HepG2 (cell line): ENCODE data around the gene RLN3. TPM values are rescaled to one million over a fixed set of nuclear protein-coding genes. Genes with fewer than 3 reads are reported as not detected.

Experiments used
- AGO2 ChIP-seq: fragments of 200-400 bp; formaldehyde crosslinking; optimal IDR thresholded peaks from 2 replicates; pipeline ENCODE3; 2017; ENCODE audit warnings: mild to moderate bottlenecking, low read depth, low read length, moderate library complexity
- AHR ChIP-seq: IDR thresholded peaks from 2 replicates; pipeline ENCODE4 v1.6.1; 2018; ENCODE audit warnings: missing genetic modification reagents, missing compliant biosample characterization
- ELK4 ChIP-seq: sonication (generic); formaldehyde crosslinking; IDR thresholded peaks from 2 replicates; pipeline ENCODE4 v1.9.0; 2021; ENCODE audit warnings: missing genetic modification reagents, borderline replicate concordance
- ETV5 ChIP-seq: IDR thresholded peaks from 2 replicates; pipeline ENCODE4 v1.6.1; 2018; ENCODE audit warnings: missing biosample characterization, missing genetic modification reagents, inconsistent platforms, borderline replicate concordance
- KIAA2018 ChIP-seq: sonication (generic); formaldehyde crosslinking; IDR thresholded peaks from 2 replicates; pipeline ENCODE4 v1.5.0; 2020; ENCODE audit warnings: mild to moderate bottlenecking, missing genetic modification reagents, borderline replicate concordance
- MED1 ChIP-seq: sonication (generic); formaldehyde crosslinking; IDR thresholded peaks from 2 replicates; pipeline ENCODE4 v1.4.0; 2020; ENCODE audit warnings: missing genetic modification reagents
- MIXL1 ChIP-seq: IDR thresholded peaks from 2 replicates; pipeline ENCODE4 v1.6.1; 2016
- MXD3 ChIP-seq: IDR thresholded peaks from 2 replicates; pipeline ENCODE4 v1.6.1; 2016; ENCODE audit warnings: mild to moderate bottlenecking, missing biosample characterization, missing genetic modification reagents
- POGZ ChIP-seq: sonication (generic); formaldehyde crosslinking; IDR thresholded peaks from 2 replicates; pipeline ENCODE4 v1.4.0; 2020; ENCODE audit warnings: mild to moderate bottlenecking, missing genetic modification reagents
- ZFP1 ChIP-seq: IDR thresholded peaks from 2 replicates; pipeline ENCODE4 v1.6.1; 2016
- ZKSCAN5 ChIP-seq: sonication (generic); formaldehyde crosslinking; IDR thresholded peaks from 2 replicates; pipeline ENCODE4 v1.5.1; 2020; ENCODE audit warnings: mild to moderate bottlenecking, missing genetic modification reagents
- ZNF317 ChIP-seq: sonication (generic); formaldehyde crosslinking; IDR thresholded peaks from 2 replicates; pipeline ENCODE4 v1.5.0; 2020; ENCODE audit warnings: mild to moderate bottlenecking, missing genetic modification reagents
- ZNF354B ChIP-seq: sonication (generic); formaldehyde crosslinking; IDR thresholded peaks from 2 replicates; pipeline ENCODE4 v1.8.0; 2022; ENCODE audit warnings: mild to moderate bottlenecking, missing genetic modification reagents
- ZNF652 ChIP-seq: IDR thresholded peaks from 2 replicates; pipeline ENCODE4 v1.6.1; 2016; ENCODE audit warnings: low read depth, borderline replicate concordance
- ZNF724P ChIP-seq: sonication (generic); formaldehyde crosslinking; IDR thresholded peaks from 2 replicates; pipeline ENCODE4 v1.8.0; 2022; ENCODE audit warnings: missing genetic modification reagents, borderline replicate concordance
- polyA plus RNA-seq, 8 experiments: library from polyadenylated mRNA; depleted of rRNA in 3 of 8; stranded (reverse) in 7 of 8; unstranded in 1 of 8; fragments of >200 nt; fragmentation: Illumina TruSeq in 4 of 8; extraction: Trizol in 4 of 8; gene quantifications; 2 replicates each; pipeline versions ENCODE4 v1.2.1 to v1.2.3, GENCODE V29; 2011 to 2016; ENCODE audit warnings: low read depth in 4 of 8, missing spikeins in 1 of 8, mixed read lengths in 1 of 8; ENCODE audit not compliant: insufficient read depth in 1 of 8
- total RNA-seq, 5 experiments: library from RNA; depleted of rRNA; stranded (reverse); fragments of >200 nt; fragmentation: Illumina TruSeq; extraction: Trizol; gene quantifications; 2 replicates each; pipeline ENCODE4 v1.2.3, GENCODE V29; 2016; ENCODE audit warnings: low read depth in 1 of 5

RLN3 gene
- total and polyA plus RNA-seq, 2 of the 13 experiments (the other 11 are each of a cell fraction or from before 2014, with no cell fraction given), result not detected

GRCh38 chr19:14006766-14007562 lies 21.0 kb upstream of the RLN3 start (continued):
- TF ChIP-seq KIAA2018 (CRISPR knock-in tag), result no peak
- TF ChIP-seq ZFP1 (CRISPR knock-in tag), result no peak
- no peak; the same call in 1 of the 2 replicates for TF ChIP-seq ZKSCAN5 (CRISPR knock-in tag)
- TF ChIP-seq POGZ (CRISPR knock-in tag), result peak; percentile 73
- TF ChIP-seq MXD3 (CRISPR knock-in tag), result peak; percentile 43; the same call in 1 of the 2 replicates
- no peak; the same call in 1 of the 2 replicates for TF ChIP-seq ZNF724P
- TF ChIP-seq MIXL1 (CRISPR knock-in tag), result no peak
- TF ChIP-seq ETV5 (CRISPR knock-in tag), result 0 out of 2 replicates have a peak, but pooled peaks have one; percentile 51
- TF ChIP-seq MED1 (CRISPR knock-in tag), result no peak
- TF ChIP-seq ZNF317 (CRISPR knock-in tag), result 0 out of 2 replicates have a peak, but pooled peaks have one; percentile 68
- 0 out of 2 replicates have a peak, but pooled peaks have one; percentile 34 for TF ChIP-seq AHR (CRISPR knock-in tag)
- TF ChIP-seq AGO2, result peak; percentile 52
- peak; percentile 90; the same call in 1 of the 2 replicates for TF ChIP-seq ZNF354B
- TF ChIP-seq ELK4, result no peak
- TF ChIP-seq ZNF652 (CRISPR knock-in tag), result no peak
